NOMO-1 treated with DMSO at 0.1 percent for 48 hours (cell line): ENCODE measurements around the gene KRT85.
"Not testable (repeated sequence)": the region's sequence is repeated elsewhere in the genome, so short reads cannot be mapped to it uniquely, and the experiment has no call there.

ENCODE experiments used
- DNase-seq: peaks from one replicate; lab custom pipeline; 2025; ENCODE audit not compliant: unreplicated experiment; lab: John Stamatoyannopoulos, UW

The KRT85 gene

DNA sequence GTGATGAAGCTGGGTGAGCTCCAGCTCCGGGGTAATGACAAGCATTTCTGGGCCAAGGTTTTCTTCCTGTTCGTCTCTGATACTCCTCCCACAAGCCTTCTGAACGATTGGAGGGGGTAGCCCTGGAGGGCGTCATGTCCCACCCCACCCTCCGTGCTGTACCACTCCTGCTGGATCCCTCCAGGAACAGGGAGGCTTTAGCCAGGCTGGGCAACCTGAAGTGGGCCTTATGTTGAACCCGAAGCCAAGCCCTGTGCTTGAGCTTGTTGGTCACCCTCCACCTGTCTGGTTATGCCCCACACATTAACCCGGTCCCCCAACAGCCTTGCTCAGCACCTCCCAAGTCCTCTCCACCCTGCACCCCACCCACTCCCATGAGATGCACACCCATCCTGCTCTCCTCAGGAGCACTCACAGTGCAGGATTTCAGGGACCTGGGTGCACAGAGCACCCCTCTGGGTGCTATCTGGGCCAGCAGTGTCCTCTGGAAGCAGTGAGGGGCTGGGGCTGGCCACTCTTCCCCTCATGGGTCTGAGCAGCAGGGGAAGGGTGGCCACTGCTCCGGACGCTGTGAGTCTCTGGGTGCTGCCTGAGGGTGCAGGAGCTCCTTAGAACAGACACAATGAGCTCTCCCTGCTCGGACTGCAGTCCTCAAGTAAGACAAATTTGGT, 39.3 kb downstream of the KRT85 start:
- no peak for DNase-seq

DNA sequence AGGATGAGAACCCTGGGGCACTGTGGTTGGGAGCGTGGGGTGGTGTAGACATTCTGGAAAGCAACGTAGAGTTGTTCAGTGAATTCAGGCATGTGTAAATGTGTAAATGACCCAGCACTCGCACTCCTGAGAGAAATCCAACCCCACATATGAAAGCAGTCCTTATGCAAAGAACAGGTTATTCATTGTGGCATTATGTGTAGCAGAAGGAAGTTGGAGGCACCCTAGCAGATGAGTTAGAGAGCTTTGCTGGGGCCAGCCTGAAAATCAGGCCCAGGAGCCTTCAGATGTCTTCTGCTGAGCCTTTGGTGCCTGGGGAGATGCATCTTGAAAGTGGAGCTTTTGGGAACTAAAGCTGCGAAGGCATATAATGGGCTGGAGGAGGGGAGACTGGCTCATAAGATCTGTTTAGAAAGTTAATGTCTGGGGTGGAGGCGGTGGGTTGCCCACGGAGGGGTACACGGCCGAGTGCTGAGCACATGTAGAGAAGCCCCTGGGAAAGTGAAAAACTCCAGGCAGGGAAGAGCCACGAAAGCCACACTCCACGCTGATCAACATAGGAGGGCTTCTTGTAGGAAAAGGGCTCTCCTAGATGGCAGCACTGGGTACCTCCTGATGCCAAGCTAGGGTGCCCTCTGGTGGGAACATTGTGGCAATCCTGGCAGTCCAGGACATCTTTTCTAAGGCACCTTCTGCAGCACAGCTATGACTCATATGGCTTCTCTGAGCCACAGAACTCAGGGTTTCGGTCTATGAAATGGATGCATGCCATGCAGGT, 40.0 kb downstream of the KRT85 start:
- peak; percentile 88 for DNase-seq

DNA sequence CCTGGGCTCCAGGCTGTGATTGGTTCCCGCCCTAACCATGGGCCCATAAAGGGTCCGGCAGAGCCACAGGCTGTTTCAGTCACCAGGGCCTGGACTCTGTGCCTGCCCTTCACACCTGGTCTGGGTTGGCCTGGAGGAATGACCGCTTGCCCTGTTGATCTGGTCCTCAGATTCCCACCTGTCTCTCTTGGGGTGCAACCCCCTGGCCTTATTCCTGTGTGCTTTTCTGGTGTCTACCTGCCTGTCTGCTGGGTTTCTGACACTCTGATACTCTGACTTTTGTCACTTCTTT, 43.2 kb downstream of the KRT85 start:
- DNase-seq = no peak

DNA sequence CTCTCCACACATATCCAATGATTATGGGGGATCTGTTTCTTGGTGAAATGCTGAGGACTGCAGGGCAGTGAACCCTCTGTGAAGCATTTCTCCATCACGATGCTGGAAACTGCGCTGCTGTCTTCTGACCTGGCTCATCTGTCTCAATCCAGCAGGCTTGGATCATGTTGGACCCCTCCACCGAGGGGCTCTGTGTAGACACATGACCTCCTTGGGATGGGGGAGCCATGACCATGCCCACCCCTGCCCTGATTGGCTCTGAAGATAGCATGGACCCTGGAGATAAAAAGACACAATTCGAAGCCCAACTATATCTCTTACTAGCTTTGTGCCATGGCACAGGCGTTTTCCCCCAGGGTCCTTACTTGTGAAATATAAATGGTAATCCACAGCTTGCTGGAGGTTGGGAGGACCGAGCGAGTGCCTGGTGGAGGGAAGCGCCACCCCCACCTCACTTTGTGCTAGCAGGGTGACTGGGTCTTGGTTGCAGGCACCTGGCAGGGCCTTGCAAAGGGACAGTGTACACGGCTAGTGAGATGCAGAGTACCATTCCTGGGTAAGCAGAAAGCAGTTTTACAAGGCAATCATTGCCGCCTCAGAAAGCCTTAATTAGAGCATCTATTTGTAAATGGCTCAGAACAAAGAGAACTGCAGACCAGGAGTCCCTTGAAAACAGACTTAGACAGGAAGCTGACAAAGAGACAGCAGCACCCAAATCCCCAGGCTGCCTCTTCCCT, 43.7 kb downstream of the KRT85 start:
- no peak for DNase-seq

DNA sequence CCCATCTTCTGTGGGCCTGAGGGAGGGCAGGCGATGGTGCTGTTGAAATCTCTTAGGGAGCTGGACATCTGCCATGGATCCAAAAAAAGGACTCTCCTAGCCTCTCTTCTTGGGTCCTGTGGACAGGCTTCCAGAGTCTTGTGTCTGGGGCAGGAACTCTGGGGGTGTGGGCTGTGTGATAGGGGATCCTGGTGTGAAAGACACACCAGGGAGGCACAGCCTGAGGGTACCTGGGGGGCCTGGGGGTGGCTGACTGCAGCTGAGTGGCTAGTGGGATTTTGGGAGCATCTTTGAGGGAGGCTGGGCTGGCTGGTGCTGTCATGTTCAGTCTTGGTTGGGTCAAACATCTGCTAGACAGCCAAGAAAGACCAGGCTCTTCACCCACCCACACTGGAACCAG, 44.3 kb downstream of the KRT85 start:
- DNase-seq = no peak

DNA sequence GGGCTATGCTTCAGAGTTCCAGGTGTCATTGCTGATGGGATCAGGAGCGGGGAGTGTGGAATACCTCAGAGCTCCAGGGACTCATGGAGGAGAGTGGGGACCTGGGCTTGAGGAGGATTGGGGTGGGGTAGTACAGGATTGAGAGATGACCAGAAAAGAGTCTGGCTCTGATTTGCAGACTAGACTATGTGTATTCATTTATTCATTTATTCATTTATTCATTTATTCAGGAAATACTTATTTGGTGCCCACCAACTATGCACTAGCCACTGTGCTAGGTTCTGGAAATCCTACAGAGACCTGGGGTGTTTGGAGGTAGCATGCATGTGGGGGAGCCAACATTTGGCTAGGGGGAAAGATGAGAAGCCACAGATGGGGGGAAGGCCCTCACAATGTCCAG, 45.2 kb downstream of the KRT85 start:
- DNase-seq = no peak

DNA sequence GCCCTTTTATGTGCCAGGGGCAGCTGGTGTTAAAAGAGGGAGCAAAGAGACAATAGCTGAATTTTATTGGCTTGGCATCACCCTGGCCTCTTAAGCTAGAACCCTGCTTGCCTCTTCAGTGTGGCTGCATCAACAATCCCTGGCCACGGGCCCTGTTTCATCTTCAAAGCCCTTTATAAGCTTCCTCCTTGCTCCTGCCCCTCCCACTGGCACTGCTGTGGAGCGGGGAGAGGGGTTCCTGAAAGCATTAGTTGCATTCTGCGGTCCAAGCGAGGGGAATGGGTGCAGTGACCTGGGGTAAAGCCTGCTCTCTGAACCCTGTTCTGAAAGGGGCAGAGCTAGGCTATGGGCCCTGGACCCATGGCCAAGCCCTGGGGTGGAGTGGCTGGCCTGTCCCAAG, 45.9 kb downstream of the KRT85 start:
- no peak for DNase-seq

DNA sequence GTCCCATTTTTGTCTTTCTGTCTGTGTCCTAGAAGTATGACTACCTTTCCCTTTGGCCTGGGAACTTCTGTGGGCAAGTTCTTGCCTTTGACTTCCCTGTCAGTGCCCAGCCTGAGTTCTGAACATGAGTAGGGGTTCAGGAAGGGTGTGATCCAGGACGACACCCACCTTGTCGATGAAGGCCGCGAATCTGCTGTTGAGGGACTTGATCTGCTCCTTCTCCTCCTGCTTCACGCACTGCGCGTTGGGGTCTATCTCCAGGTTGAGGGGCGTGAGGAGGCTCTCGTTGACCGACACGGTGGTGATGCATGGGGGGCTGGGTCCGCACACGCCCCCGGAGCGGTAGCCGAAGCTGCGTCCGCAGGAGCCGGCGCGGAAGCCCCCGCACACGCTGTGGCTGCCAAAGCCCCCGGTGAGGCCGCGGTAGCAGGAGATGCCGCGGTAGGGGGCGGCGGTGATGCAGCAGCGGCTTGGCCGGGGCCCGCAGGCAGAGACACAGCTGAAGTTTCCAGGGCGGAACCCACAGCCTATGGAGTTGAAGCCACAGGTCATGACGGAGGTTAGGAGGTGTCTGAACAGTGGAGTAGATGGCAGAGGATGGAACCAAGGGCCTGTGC, 46.4 kb downstream of the KRT85 start, which contains the start of gene KRT83:
Gene KRT83, minus strand, starts transcription at position 615 of the 617 bp plus-strand sequence. Its CDS starts 63 bp downstream, at position 552.
- DNase-seq = no peak

DNA sequence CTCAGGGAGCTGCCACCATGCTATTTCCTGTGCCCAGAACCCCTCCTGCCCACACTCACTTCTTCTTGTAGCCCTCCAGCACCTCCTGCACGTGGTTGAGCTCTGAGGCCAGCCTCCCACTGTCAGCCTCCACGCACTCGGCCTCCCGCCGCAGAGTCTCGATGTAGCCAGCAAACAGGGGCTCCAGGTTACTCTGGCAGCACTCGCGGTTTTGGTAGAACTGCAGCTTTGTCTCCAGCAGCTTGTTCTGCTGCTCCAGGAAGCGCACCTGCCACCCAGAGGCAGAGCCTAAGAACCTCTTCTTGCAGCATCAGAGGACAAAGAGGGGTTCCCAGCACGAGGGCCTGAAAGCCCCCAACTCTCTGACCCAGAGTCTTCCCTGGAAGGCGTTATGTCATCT, 48.2 kb downstream of the KRT85 start:
- no peak for DNase-seq

DNA sequence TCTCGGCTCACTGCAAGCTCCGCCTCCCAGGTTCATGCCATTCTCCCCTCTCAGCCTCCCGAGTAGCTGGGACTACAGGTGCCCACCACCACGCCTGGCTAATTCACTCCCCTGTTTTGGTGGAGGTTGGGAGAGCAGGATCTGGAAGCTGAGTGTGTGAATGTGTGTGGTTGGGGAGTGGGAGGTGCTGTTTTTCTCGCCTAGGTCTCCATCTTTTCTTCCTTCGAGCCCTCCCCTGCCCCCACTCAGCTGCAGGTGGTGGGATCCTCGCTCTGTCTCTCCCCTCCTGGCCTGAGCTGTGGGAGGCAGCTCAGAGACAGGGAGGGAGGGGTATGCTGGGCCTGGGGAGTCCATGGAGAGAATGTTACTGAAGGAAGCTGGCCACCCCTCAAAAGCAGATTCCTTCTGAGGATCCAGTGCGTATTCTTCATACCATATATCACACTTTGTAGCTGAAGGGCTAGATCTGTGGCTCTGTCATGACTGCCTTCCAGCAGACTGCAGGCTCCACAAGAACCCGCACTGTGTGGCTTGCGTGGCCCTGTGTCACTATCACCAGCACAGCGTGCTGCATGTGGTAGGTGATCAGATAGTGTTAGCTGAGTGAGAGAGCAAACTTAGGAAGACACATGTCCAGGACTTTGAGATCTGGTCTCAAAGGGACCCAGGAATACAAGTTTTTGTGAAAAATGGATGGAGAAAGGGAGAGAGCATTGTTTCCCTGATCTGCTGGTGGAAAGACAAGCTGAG, 48.9 kb downstream of the KRT85 start:
- no peak for DNase-seq

DNA sequence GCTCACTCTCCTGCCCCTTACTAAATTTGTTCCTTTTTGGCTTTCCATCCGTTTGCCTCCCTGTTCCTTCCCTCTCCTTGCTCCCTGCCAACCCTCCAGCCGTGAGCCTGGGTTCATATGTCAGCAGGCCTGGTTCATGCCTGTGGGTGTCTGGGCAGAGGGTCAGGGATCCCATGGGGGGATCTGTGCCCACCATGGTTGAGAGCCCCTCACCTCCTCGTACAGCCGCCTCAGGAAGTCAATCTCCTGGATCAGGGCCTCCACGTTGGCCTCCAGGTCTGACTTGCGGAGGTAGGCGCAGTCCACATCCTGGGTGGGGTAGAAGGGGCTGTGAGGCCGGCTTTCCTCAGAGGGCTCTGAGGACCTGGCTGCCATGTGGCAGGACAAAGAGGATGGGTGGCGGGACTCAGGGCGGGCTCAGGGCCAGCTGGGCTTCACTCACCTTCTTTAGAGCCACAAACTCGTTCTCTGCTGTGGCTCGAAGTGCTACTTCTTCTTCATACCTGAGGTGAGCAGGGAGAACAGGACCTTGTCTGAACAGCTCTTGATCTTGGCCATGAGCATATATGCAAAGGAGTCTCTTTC, 49.7 kb downstream of the KRT85 start:
- no peak for DNase-seq

DNA sequence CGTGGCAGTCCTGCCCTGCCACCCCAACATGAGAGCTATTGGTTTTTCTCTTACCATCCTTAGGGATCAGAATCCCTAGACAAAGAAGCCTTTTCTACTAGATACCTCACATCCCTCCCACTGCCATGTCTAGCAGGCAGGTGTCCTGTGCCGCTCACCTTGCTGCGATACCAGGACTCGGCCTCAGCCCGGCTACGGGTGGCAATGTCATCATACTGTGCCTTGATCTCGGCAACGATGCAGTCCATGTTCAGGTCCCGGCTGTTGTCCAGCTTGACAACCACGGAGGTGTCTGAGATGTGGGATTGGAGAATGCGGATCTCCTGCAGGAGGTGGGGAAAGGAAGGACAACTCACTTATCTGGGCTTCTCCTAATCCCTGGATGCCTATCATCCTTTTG, 50.6 kb downstream of the KRT85 start:
- DNase-seq = no peak

DNA sequence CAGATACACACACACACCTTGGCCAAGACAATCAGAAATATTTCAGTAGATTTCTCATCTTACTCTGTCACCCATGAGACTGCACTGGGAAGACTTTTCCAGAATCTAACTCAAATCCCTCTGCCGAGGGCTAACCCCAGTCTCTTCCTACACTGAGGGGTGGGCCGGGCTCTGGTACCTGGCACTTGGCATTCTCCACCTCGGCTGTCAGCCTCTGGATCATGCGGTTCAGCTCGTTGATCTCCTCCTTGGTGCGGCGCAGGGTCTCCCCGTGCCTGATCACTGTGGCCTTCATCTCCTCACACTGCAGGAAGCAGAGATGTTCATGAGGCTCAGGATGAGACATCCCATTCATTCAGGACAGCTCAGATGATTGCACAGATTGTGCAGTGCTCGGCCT, 51.0 kb downstream of the KRT85 start:
- DNase-seq = no peak

DNA sequence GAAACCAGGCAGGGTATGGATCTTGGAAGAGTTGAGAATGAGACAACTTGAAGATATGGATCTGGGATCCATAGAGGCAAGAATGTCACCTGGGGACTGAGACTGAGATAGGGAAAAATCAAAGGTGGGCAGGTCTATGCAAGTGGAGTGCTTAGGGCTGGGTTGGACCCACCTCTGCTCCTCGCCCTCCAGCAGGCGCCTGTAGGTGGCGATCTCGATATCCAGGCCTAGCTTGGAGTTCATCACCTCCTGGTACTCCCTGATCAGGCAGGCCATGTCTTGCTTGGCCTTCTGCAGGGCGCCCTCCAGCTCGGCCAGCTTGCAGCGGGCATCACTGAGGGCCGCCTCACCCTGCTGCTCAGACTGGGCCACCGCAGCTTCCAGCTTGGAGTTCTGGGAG, 51.6 kb downstream of the KRT85 start:
- not testable (repeated sequence) for DNase-seq

DNA sequence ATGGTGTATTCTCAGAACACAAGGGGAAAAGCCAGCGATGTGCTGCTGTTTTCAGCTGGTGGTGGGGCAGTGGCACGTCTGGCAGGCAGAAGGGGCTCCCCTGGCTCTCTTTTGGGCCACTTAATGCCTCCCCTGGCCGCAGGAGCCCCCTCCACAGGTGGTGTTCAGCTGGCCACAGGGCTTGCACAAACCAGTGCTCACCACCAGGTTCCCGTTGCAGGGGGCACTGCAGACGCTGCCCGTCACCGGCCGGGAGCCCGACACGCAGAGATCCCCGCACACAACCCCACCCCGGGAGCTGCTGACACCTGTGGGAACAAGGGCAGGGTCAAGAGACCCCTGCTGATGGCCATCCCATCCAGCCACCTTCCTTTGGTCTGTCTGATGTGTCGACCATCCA, 52.8 kb downstream of the KRT85 start:
- DNase-seq = no peak

DNA sequence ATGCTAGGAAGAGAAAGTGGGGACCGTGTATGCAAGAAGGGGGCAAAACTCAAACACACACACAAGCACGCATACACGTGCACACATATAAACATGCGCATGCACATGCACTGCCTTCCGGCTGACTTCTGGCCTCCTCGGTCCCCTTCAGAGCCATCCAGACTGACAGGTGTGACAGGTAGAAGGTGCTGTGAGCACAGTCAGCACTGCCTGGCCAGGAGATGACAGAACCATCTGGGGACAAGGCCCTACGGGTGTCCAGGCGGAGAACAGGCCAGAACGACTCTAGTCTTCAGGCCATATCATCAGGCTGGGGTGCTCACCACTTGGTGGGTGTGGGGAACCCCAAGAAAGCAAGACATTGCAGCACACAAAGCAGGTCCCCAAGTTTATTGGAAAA, 53.4 kb downstream of the KRT85 start:
- no peak for DNase-seq

DNA sequence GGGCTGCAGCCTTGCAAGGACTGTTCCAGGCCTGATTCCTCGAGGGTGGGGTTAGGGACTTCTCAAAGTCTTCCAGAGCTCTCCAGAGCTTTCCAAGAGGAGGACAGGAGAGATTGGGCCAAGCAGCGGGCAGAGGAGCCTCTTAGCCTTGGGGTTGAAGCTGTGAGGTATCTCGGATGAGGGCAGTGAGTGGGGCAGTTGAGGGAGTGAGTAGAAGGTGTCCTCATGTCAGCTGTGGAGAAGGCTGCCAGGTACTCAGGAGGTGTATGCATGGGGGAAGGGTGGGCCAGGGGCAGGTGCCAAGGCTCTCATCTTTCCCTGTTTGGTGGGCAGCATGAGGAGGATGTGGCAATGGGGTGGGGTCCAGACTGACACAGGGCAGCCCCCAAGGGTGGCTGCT, 53.8 kb downstream of the KRT85 start:
- no peak for DNase-seq

DNA sequence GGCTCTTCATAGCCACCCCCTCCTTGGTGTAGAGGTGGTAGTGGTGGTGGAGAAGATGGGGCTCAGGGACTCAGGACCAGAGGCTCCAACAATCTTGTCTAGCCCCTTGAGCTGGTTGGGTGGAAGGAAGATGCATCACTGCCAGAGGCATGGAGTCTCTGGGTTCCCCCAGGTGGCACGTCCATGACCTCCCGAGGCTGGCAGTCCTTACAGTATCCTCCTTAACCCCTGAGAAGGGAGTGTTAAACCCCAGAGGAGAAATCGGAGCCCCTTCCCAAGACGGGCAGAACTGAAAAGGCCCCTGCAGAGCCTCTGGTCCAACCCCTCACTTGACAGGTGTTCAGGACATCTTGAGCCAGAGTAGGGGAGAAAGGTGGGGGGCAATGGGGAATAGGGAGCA, 55.2 kb downstream of the KRT85 start:
- DNase-seq = no peak

DNA sequence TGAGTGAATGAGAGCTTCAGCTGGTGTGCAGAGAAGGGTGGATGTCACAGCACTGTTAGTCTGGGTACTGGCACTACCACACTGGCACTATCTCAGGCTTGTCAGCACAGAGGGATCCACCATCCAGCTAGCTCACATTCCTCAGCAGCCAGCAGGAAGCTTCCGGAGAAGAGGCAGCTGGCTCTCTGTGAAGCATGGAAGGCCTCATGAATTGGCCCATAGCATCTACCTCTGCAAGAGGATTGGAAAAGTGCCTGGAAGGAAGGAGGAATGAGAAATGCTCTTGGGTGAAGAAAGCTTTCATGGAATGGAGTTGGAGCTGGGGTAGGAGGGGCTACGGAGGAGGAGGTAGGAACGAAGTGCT, 56.0 kb downstream of the KRT85 start:
- no peak for DNase-seq

DNA sequence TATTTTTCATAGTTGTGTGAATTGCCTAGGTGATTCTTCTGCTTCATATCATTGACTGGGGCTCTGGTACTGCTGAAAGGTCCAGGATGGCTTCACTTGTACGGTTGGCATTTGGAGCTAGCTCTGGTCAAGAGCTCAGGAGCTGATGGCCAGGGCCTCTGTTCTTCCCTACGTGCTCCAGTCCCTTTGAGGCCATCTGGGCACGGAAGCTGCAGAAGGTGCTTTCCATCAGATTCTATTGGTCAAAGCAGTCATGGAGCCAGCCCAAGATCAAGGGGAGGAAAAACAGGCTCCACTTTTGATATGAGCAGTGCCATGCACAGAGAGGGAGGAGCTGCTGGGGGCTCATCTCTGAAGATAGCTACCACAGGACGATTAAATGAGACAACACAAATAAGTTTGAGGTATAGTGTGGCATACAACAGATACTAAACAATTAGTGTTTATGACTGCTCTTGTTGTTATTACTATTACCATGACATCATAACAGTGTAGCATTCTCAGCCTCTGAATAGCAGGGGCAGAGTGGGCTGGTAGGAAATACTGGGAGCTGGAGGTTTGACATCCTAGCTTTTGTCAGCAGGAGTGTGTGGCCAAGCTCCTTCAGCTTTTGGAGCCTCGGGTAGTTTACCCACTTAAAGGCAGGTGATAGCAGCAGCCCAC, 56.5 kb downstream of the KRT85 start:
- no peak for DNase-seq
